Measurements from ENCODE around the gene FNIP2.

DNA sequence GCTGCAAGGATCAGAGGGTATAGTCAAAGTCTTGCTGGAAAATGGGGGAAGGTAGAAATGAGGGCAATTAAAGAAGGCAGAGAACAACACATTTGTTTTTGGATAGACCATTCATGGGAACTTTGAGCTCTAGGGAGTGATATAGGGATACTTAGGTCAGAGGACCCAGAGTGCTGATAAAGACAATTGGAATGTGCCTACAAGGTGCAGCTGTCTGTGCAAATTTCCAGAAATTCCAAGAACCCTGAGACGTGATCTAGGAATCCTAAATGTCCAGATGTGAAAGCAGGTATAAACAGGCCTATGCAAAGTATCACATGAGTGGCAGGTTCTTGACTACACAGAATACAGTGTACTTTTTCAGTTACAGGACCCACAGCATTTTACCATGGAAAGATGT is 24.2 kb downstream of the FNIP2 start:
- TF ChIP-seq CTCF (conservative IDR thresholded peaks at IDR 0.05; ENCODE audit: low read length) (no peak), EZH2phosphoT487 (IDR thresholded peaks at IDR 0.05; ENCODE audit: borderline replicate concordance, low read depth, low read length) (no peak)

Measured in OCI-LY7 (cell line).